OCI-LY7 (cell line): ENCODE data around the gene AKR1A1. TPM values are rescaled to one million over a fixed set of nuclear protein-coding genes. Genes with fewer than 3 reads are reported as not detected.

Experiments
- BruUV-seq: library from RNA; stranded (reverse); fragments of 400-500 nt; replicated peaks from 2 replicates; lab custom pipeline; 2021; lab: Mats Ljungman, UMichigan
- CTCF ChIA-PET: fragments of 300-600 bp; sonication (Branson Sonifier 250); formaldehyde crosslinking; loops from one replicate; lab custom pipeline; 2022; ENCODE audit warnings: antibody characterized with exemption; ENCODE audit not compliant: unreplicated experiment; lab: Charles Lee
- POLR2A ChIA-PET: fragments of 300-600 bp; sonication (Branson Sonifier 250); formaldehyde crosslinking; loops from one replicate; lab custom pipeline; 2022; ENCODE audit warnings: antibody characterized with exemption; lab: Charles Lee
- DNase-seq: peaks from one replicate; pipeline ENCODE4 v3.0.0-alpha.2; 2015; ENCODE audit warnings: low spot score
- H2AFZ ChIP-seq: fragments of 200-600 bp; sonication (generic), shearing (Covaris generic); 2 replicates; pipeline ENCODE4 v1.6.1; 2014; ENCODE audit warnings: mild to moderate bottlenecking, antibody characterized with exemption, low read length, moderate library complexity
- H3K27ac ChIP-seq: fragments of 200-600 bp; sonication (generic); 2 replicates; pipeline ENCODE4 v1.5.1; 2014; ENCODE audit warnings: mixed run types, low read depth, mild to moderate bottlenecking, moderate library complexity, low read length, inconsistent platforms; ENCODE audit not compliant: poor library complexity, severe bottlenecking
- H3K36me3 ChIP-seq: fragments of 200-600 bp; sonication (generic); 2 replicates; pipeline ENCODE4 v1.6.1; 2014; ENCODE audit warnings: mild to moderate bottlenecking, antibody characterized with exemption, low read length, moderate library complexity, mixed read lengths; ENCODE audit not compliant: insufficient read depth
- H3K4me1 ChIP-seq: fragments of 200-600 bp; sonication (generic); 2 replicates; pipeline ENCODE4 v1.5.1; 2014; ENCODE audit warnings: mild to moderate bottlenecking, low read length; ENCODE audit not compliant: insufficient read depth, poor library complexity, severe bottlenecking
- H3K4me2 ChIP-seq: fragments of 200-600 bp; sonication (generic); 2 replicates; pipeline ENCODE4 v1.6.1; 2014; ENCODE audit warnings: mild to moderate bottlenecking, low read length
- H3K4me3 ChIP-seq: fragments of 200-600 bp; sonication (generic); 2 replicates; pipeline ENCODE4 v1.5.1; 2014; ENCODE audit warnings: mild to moderate bottlenecking, low read depth, low read length; ENCODE audit not compliant: poor library complexity, severe bottlenecking
- H3K79me2 ChIP-seq: fragments of 200-600 bp; sonication (generic); 2 replicates; pipeline ENCODE4 v1.6.1; 2016; ENCODE audit warnings: low read depth, mild to moderate bottlenecking, low read length, moderate library complexity, mixed read lengths; ENCODE audit not compliant: insufficient read depth
- H3K9me2 ChIP-seq: fragments of 200-600 bp; sonication (generic); 2 replicates; pipeline ENCODE4 v1.6.1; 2016; ENCODE audit warnings: mild to moderate bottlenecking, low read length, mixed read lengths; ENCODE audit not compliant: insufficient read depth
- H3K9me3 ChIP-seq: fragments of 200-600 bp; sonication (generic); 2 replicates; pipeline ENCODE4 v1.6.1; 2014; ENCODE audit warnings: mild to moderate bottlenecking, mixed run types, low read length, mixed read lengths
- H4K20me1 ChIP-seq: fragments of 200-600 bp; sonication (generic); 2 replicates; pipeline ENCODE4 v1.6.1; 2014; ENCODE audit warnings: mild to moderate bottlenecking, antibody characterized with exemption, low read length, moderate library complexity, mixed read lengths; ENCODE audit not compliant: insufficient read depth
- CTCF ChIP-seq: fragments of 200-600 bp; sonication (generic); conservative IDR thresholded peaks from 2 replicates; pipeline ENCODE4 v1.5.1; 2014; ENCODE audit warnings: mild to moderate bottlenecking, antibody characterized with exemption, low read length, moderate library complexity, mixed read lengths
- EZH2phosphoT487 ChIP-seq: fragments of 200-600 bp; sonication (generic); IDR thresholded peaks from 2 replicates; pipeline ENCODE4 v1.6.1; 2018; ENCODE audit warnings: low read depth, borderline replicate concordance, mild to moderate bottlenecking, mixed run types, antibody characterized with exemption, low read length, moderate library complexity, mixed read lengths
- intact Hi-C: fragments of 100-400 bp; cut with micrococcal nuclease; formaldehyde crosslinking; loops from one replicate; pipeline ENCODE4 v1.10.0; 2022; ENCODE audit not compliant: unreplicated experiment
- total RNA-seq, 2 experiments: library from RNA; depleted of rRNA in 1 of 2; stranded (reverse); fragments of >200 nt in 1 of 2; shearing (Covaris generic) in 1 of 2; gene quantifications; 2 replicates each; pipeline ENCODE4 v1.2.3, GENCODE V29; 2014 to 2022

AKR1A1 gene
- total RNA-seq, 2 experiments from 2014 or later = 141 to 142 TPM

- Histone ChIP-seq H3K4me3 (no peak overlapping the region), H3K9me3 (no peaks in the 10 kb centered on the region), H3K36me3 (no peaks in the 10 kb centered on the region), H3K27ac (no peak overlapping the region), H3K79me2 (no peaks in the 10 kb centered on the region), H3K9me2 (no peaks in the 10 kb centered on the region), H3K4me1 (peaks cover 25% of the 10 kb centered on the region), H4K20me1 (no peaks in the 10 kb centered on the region), H2AFZ (no peak overlapping the region), H3K4me2 (no peak overlapping the region)
- BruUV-seq = no TSS peak
- DNase-seq = no peak
- ChIA-PET CTCF (no interaction called here), POLR2A (interaction anchor here (0.5 to 1.4 kb wide), 3 partner anchors 10 to 179 kb away, joined by 3 to 6 read pairs (median 3); partner anchors contain the start of gene AKR1A1)
- TF ChIP-seq CTCF (no peak), EZH2phosphoT487 (no peak)
- intact Hi-C loops = no loop called here
These were observed 9.4 kb upstream of the AKR1A1 start for GRCh38 chr1:45541193-45541592.

GRCh38 chr1:45542591-45542990, 8.0 kb upstream of the AKR1A1 start:
- Histone ChIP-seq H3K27ac (no peak overlapping the region), H3K36me3 (no peaks in the 10 kb centered on the region), H2AFZ (no peak overlapping the region), H4K20me1 (no peaks in the 10 kb centered on the region), H3K4me3 (no peak overlapping the region), H3K9me2 (no peaks in the 10 kb centered on the region), H3K79me2 (no peaks in the 10 kb centered on the region), H3K4me1 (peaks cover 25% of the 10 kb centered on the region), H3K4me2 (no peak overlapping the region), H3K9me3 (no peaks in the 10 kb centered on the region)
- TF ChIP-seq EZH2phosphoT487 (no peak), CTCF (no peak)
- BruUV-seq = no TSS peak
- intact Hi-C loops = no loop called here
- CTCF ChIA-PET = no interaction called here
- POLR2A ChIA-PET = interaction anchor here (0.6 to 2.0 kb wide), 4 partner anchors 8 to 341 kb away, joined by 3 to 10 read pairs (median 6); partner anchors contain the start of gene AKR1A1
- DNase-seq = no peak
